ENCODE measurements around the gene NCK2.

The NCK2 gene

DNA sequence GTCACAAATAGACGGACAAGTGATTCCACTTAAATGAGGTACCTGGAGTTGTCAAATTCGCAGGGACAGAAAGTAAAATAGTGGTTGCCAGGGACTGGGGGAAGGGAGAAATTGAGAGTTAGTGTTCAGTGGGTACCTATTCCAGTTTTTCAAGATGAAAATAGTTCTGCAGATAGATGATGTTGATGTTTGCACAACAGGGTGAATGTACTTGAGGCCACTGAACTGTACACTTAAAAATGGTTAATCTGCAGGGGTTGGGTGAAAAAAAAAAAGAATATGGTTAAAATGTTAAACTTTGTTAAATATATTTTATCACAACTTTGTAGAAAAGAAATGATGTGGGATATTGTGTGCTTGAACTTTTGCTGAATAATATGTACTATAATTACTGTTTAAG is 102.3 kb downstream of the NCK2 start:
- DNase-seq (ENCODE audit: extremely low spot score), result no peak
- TF ChIP-seq, protein P1, sequence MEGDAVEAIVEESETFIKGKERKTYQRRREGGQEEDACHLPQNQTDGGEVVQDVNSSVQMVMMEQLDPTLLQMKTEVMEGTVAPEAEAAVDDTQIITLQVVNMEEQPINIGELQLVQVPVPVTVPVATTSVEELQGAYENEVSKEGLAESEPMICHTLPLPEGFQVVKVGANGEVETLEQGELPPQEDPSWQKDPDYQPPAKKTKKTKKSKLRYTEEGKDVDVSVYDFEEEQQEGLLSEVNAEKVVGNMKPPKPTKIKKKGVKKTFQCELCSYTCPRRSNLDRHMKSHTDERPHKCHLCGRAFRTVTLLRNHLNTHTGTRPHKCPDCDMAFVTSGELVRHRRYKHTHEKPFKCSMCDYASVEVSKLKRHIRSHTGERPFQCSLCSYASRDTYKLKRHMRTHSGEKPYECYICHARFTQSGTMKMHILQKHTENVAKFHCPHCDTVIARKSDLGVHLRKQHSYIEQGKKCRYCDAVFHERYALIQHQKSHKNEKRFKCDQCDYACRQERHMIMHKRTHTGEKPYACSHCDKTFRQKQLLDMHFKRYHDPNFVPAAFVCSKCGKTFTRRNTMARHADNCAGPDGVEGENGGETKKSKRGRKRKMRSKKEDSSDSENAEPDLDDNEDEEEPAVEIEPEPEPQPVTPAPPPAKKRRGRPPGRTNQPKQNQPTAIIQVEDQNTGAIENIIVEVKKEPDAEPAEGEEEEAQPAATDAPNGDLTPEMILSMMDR (IDR thresholded peaks at IDR 0.05; ENCODE audit: control extremely low read depth, extremely low read depth, low read depth, missing control alignments), result no peak
- CTCF ChIA-PET, result no interaction called here

DNA sequence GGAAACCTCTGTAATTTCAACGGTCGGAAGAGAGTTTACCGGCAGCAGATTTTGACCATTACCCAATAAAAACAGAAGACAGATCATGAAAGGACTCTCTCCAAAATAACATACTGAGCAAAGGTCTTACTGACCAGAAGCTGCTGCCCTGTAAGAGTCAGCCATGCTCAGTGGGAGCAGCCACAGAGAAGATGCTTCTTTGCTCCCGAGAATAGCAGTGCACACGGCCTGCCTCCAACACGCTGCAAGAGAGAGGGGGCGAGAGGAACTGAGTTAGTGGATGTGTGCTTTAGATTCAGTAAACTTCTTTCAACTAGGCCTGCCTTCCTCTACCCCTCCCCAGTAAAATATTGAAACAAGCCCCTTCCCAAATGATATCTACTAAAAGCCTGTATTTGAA is 103.7 kb downstream of the NCK2 start:
- DNase-seq (ENCODE audit: extremely low spot score), result no peak
- CTCF ChIA-PET, result interaction anchor here (1.6 kb wide), 1 partner anchor 9 kb away, joined by 6 read pairs; no protein-coding TSS in a partner anchor

More for the DNA sequence above, 102.3 kb downstream of the NCK2 start:
- POLR2A ChIA-PET, result no interaction called here

DNA sequence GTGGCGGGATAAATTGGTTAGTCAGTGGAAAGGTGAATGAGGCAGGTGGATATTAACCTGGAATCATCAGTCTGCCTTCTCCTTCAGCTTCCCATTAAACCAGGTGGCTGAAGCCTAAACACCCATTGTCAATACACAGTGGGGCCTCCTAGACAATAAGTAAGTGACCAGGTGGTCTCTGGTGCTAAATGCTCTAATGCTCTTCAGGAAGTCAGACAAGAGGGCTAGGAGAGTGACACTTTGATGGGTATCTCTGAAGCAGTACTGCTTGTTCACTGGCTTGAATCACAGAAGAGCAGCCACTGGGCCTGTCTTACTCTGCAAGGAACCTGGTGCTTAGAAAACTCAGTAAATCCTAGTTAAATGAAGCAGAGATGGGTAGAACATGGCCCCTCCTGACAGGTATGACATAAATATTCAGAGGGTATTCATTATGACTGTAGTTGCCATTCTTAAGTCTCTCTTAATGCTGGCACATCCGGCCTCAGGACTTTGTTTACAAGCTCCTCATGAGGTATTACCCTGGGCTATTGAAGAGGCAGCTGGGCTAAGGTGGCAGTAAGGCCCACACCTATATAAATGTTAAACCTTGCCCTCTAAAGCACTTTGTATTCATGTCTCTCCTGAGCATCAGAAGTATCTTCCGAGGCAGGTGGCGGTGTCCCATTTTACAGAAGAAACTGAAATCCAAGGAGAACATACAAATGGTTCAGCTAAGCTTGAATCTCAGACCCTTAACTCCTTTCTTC is 104.9 kb downstream of the NCK2 start:
- TF ChIP-seq, protein P1 (IDR thresholded peaks at IDR 0.05; ENCODE audit: control extremely low read depth, extremely low read depth, low read depth, missing control alignments), result no peak
- DNase-seq (ENCODE audit: extremely low spot score), result no peak
- ChIA-PET POLR2A (interaction anchor here (1.2 kb wide), 1 partner anchor 13 kb away, joined by 3 read pairs; no protein-coding TSS in a partner anchor), CTCF (interaction anchor here (1.1 to 2.1 kb wide), 5 partner anchors 9 to 27 kb away, joined by 3 to 9 read pairs (median 3); no protein-coding TSS in a partner anchor)

More for the DNA sequence above, 103.7 kb downstream of the NCK2 start:
- TF ChIP-seq, protein P1 (IDR thresholded peaks at IDR 0.05; ENCODE audit: control extremely low read depth, extremely low read depth, low read depth, missing control alignments), result no peak
- POLR2A ChIA-PET, result no interaction called here

DNA sequence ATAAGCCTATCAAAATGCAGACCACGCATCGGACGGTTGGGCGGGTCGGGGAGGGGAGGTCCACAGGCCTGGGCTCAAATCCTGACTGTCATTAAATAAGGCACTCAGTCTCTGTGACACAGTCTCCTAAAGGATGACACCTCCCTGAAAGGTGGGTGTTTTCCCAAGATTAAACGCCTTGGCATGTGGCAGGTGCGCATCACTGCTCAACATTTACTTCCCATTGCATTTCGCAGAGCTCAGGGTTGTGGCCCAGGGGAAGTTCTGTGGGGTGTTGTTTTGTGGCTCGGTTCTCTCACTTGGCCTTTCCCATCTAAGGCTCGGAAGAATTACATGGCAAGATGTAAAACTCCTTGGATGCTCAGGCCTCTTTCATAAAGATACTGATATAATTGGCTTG is 107.4 kb downstream of the NCK2 start:
- CTCF ChIA-PET, result interaction anchor here (0.7 to 1.6 kb wide), 3 partner anchors 11 to 40 kb away, joined by 3 read pairs; no protein-coding TSS in a partner anchor
- DNase-seq (ENCODE audit: extremely low spot score), result no peak
- POLR2A ChIA-PET, result no interaction called here
- TF ChIP-seq, protein P1 (IDR thresholded peaks at IDR 0.05; ENCODE audit: control extremely low read depth, extremely low read depth, low read depth, missing control alignments), result no peak

DNA sequence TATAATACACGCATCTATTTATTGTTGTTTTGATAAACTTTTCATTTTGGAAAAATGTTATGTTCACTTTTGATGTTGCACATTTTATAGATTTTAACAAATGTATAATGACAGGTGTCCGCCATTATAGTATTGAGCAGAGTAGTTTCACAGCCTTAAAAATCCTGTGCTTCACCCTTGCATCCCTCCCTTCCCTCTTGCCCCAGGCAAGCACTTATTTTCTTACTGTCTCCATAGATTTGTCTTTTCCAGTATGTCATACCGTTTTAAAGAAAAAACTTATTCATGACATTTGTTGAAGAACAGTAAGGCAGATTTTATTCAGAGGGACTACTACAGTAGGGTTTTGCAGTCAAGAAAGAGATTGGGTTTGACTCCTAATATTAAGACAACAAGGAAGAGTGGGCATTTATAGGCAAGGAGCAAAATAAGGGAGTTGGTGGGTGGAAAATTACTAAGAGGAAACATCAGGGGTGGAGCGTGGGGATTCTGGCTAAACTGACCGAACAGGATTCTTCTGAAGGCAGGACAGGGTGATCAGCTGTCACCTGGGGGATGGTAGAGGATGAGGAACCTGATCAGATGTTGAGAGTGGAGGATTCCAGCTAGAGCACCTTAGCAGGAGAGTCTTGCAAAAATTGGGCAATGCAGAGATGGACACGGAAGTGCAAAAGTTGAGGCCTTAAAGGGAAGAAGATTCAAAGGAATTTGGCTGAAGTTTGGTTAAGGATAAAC is 108.8 kb downstream of the NCK2 start:
- CTCF ChIA-PET, result no interaction called here
- POLR2A ChIA-PET, result no interaction called here
- DNase-seq (ENCODE audit: extremely low spot score), result no peak
- TF ChIP-seq, protein P1 (IDR thresholded peaks at IDR 0.05; ENCODE audit: control extremely low read depth, extremely low read depth, low read depth, missing control alignments), result no peak

DNA sequence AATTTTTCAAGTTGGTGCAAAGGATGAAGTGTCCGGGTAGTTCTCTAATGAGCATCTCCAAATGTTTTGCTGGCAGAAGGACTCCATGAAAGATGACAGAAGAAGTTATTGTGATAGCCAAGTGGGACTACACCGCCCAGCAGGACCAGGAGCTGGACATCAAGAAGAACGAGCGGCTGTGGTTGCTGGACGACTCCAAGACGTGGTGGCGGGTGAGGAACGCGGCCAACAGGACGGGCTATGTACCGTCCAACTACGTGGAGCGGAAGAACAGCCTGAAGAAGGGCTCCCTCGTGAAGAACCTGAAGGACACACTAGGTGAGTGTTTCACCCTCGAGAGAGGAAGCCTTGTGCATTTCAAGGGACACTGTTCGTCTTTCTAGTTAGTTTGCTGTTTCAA is 110.3 kb downstream of the NCK2 start:
- POLR2A ChIA-PET, result no interaction called here
- TF ChIP-seq, protein P1 (IDR thresholded peaks at IDR 0.05; ENCODE audit: control extremely low read depth, extremely low read depth, low read depth, missing control alignments), result no peak
- no peak for DNase-seq (ENCODE audit: extremely low spot score)
- CTCF ChIA-PET, result interaction anchor here (1.1 kb wide), 1 partner anchor 19 kb away, joined by 3 read pairs; no protein-coding TSS in a partner anchor

Measured in GM10248 (cell line).